Suppressor macrophage (primary cell): ENCODE data around the gene CASZ1.

Source experiments
- DNase-seq, 4 experiments: peaks; one replicate each; pipeline ENCODE4 v3.0.0-alpha.2; 2020 to 2022

Gene CASZ1

DNA sequence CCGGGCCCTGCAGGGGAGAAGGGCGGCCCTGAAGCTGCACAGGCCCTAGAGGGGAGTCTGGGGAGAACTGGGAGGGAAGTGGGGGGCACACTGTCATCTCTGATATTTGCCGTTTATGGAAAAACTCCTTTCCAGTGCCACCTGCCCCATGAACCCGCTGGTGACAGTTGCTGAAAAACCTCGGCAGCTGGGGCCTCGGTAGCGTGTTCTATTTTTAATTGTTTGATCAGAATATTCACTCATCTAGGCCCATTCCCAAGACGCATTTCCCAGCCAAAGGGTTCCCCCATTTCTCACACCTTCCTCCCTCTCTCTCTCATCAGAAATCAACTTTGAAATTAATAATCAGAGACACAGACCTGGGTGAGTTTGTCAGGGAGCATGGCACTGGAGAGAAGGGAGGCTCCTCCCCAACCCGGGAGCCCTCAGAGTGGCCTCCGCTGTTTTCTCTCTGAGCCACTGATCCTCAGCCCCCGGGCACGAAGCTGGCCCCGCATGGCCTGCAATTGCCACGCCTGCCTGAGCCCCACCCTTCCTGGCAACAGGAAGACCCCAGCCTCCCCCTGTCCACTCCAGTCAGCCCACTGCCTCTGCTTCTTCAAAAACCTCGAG lies 111.1 kb downstream of the CASZ1 start:
- DNase-seq = no peak

DNA sequence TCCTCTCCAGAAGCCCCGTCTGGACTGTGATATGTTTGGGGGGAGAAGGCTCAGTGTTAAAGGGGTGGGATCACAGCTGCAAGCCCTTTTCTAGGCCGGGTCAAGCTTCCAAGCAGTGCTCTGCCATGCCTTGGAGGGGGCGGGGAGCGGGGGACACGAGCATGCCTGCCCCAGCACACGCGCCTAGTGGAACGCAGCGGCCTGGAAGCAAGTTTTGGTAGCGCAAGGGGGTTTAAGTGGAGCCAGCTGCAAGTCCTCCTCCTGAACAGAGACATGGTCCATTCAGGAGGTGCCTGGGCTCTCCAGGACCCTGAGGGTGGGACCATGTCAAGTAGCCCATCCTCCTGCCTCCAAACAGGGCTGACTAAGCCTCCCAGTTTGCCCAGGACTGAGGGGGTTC lies 112.2 kb downstream of the CASZ1 start:
- no peak for DNase-seq

DNA sequence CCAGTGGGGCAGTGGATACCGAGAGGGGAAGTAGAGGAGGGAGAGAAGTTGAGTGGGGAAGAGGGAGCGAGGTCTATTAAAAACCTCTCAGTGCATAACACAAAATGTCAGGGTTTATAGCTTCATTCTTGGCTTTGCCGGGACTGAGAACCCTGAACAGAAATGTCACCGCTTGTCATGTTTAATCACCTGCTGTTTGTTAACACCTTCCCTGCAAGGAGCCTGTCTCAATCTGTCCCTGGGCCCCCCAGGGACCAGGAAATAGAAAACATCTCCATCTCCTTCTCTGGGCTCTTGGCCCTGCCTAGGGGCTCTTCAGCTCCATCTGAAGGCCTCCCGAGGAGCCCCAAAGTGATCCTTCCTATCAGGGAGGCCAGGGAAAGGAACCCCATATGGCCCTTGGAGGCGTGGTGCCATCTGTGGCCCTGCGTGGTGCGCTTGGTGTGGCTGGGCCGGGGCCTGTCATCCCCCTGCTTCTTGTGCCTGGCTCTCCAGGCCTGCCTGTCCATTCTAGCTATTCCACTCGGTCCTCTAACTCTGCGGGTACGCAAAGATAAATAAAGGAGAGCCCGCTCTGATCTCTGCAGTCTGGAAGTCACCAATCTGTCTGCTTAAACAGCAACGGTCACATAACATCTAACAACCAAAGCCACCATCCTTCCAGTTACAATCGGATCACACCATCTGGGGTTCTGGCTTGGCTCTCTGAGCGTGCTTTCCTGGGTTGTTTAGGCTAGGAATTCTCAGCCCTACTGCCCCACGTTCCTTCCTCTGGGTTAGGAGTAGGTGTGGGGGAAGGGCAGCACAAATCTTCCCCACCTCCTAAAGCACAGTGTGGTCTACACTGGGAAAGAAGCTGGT lies 113.8 kb downstream of the CASZ1 start:
- DNase-seq = no peak

DNA sequence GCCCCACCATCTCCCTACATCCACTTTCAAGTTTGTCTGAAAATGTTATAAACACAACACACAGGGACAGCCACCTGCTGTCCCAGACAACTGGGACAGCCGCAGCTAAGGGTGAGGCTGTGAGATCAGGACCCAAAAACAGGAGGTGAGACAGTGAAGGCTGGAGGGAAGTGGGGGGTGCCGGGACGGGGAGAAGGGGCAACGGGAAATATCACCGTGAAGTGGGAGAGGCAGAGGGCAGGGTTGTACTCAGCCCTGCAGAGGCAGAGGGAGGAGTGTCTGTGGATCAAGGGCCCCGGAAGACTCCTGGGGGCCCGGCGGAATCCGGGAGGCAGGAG lies 114.4 kb downstream of the CASZ1 start:
- DNase-seq = no peak

DNA sequence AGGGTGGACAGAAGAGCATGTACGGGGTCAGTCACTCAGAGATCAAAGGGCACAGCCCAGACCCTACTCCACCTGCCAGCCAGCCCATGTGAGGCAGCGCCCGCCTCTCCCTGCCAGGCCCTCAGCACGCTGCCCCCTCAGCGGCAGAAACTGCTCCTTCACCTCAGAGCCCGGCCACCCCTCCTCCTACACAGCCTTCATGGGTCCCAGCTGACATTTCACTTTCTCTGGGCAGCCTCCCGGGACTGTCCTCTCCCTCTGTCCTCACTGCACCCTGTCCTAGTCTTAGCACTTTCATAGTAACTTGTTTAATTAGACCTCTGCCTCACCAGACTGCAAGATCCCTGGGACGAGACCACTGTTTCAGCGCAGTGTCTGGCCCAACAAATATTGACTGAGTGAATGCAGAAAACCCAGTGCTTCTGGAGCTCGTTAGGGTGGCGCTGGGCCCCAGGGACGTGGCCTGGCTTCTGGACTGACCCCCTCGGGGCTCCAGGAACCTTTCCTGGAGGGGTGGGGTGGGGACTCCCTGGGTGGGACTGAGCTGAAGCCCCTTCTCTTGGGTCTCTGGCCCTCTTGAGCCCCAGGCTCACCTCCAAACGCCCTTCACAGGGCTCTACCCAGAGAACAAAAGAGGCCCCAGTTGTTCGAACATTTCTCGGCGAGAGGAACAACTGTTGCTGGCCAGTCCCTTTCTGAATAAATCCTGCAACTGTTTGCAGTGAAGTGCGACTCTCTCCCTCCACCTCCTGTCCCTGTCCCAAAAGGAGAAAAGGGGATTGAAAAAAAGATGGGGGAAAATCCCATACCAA lies 114.9 kb downstream of the CASZ1 start:
- DNase-seq = no peak

DNA sequence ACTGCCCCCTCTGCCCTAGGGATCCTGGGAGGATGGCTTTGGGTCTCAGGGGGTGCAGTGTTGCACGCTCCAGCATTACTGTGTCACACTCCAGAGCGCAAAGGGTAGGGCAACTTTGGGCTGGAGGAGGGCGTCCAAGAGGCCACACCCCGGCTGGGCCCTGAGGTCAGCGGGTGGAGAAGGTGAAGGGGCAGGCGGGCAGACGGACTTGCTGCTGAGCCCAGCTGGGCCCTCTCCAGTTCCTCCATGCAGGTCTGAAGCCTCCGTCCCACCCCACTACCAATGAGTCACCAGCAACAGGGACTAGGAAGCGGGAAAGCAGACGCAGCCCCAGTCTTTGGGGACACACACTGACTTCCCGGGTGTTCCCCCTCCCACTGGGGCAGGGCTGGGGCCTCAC lies 116.0 kb downstream of the CASZ1 start:
- peak in 1 of 4 experiments; percentile 6 for DNase-seq

DNA sequence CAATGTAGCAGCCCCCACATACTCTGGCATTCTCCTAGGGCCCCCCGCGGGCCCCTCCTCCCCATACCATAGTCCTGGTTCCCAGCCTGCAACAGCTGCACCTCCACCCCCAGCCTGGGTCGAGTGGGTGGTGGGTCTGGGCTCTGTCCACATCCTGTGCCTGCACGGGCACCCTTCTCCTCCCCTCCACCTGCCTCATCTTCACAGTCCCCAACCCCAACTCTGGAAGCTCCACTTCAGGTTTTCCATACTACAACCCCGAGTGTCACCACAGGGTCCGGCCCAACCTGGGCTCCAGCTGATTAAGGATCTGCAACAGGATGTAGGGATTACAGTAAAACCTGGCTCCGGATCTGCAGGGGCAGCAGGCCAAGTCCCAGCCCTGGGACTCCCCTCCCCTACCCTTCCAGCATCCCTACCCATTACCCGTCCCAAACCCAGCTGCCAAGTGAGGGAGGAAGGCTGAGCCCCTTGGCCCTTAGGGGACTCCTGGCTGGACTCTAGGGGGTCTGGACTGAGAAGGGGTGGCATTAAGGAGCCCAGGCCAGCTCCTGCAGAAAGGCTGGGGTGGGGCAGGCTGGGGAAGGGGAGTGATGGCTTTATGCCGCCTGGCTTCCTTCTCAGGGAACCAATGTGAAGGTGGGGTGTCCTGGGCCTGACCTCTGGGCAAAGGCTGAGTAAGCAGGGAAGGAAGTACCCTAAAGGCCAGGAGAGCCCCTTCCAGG lies 116.8 kb downstream of the CASZ1 start:
- peak in 1 of 4 experiments; percentile 11 for DNase-seq

DNA sequence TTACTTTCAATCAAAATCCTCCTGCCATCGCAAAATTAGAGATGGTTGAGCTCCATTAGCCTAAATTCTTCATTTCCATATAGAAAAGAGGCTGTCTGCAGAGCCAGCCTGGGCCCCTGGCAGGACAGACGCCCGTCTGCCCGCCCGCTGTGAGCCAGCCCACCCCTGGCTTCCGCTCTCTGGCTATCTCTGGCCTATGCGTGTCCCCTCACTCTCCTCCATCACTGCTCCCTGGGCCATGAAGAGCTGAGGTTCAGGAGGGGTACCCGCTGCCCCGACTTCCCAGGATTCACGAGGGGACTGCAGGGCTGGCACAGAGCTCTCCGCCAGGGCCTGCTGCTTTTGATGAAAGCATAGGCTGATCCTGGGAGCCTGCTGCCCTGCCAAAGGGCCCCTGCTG lies 117.6 kb downstream of the CASZ1 start:
- no peak for DNase-seq

DNA sequence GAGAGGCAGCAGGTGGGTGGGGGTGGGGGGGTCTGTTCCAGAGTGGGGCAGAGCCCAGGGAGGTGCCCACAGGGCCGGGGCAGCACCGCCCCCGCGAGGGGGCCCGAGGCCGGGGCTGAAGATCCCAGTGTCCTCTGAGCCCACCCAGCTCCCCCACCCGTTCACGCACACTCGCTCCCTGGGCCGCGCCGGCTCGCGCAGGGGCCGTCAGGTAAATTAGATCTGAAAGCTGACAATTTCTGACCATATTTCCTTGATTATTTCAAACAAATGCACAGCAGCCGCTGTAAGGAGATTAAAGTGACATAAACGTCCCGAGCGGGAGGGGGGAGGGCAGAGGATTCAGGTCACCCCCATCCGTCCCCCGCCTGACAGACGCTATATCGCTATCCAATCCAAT lies 118.0 kb downstream of the CASZ1 start:
- no peak for DNase-seq

DNA sequence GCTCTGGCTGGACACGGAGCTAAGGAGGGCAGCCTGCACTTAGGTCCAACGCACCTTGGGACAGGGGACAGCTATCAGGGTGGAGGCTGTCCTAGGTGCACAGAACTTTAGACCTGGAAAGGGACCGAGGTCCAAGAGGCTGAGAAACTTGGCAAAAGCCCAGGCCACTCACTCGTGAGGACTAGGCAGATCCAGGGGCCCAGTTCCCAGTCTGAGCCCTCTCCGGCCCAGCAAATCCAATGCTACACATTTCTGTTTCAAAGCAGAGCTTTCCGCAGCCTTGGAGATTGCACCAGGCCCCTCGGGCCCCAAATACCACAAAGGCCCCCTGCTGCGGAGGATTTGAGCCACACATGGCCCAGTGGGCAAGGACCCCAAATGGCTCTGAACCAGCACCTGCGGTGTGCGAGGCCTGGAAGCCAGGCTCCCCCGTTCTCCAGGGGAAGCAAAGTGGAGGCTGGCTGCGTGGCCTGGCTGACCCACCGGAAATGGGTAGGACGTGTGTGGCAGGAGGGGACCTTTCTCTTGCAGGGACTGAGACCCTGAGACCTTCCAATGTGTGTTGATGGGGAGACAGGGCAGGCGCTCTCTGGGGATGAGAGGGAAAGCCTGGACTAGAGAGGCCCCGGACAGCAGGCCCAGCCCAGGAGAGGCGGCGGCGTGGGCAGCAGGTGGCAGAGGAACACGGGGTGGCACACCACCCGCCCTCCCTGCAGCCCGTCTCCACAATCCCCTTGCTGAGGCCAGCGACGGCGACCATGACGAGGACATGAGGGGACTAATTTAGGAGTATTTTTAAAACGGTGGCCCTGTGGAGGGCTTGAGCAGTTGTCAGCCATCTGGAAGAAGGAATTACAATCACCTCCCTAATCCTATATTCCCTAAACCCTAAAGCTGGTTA lies 118.7 kb downstream of the CASZ1 start:
- no peak for DNase-seq

DNA sequence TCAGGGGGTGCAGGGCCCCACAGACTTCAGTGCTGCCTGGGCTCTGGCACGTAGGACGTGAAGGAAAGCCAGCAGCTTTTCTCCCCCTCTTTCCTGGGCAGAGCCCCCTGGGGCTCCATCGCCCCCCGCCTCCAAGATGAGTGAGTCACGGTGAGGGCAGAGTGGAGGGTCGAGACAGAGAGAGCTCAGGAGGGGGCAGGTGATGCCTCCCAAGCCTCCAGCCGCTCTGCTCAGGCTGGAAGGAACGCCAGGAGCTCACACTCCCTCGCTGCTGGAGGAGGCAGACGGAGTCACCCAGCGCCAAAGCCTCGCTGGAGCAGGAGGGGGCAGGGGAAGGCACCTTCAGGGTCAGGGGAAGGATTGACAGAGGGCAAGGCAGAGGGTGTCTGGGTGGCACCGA lies 119.5 kb downstream of the CASZ1 start:
- no peak for DNase-seq

DNA sequence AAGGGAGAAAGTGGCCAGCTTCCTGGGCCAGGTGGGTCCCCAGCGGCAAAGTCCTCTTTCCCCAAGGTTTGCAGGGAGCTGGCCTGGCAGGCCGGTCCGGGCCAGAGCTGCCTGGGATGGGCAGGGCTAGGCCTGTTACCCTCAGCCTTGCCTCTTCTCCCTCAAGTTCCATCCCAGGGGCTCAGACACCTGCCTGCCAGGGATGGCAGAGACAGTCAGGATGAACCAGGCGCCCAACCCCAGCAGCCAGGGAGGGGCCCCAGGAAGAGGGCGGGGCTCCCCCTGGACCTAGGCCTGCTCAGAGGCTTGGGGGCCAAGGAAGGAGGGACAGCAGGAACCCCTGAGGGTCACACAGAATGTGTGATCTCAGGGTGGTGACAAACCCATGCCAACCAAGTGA lies 120.6 kb downstream of the CASZ1 start:
- no peak for DNase-seq

DNA sequence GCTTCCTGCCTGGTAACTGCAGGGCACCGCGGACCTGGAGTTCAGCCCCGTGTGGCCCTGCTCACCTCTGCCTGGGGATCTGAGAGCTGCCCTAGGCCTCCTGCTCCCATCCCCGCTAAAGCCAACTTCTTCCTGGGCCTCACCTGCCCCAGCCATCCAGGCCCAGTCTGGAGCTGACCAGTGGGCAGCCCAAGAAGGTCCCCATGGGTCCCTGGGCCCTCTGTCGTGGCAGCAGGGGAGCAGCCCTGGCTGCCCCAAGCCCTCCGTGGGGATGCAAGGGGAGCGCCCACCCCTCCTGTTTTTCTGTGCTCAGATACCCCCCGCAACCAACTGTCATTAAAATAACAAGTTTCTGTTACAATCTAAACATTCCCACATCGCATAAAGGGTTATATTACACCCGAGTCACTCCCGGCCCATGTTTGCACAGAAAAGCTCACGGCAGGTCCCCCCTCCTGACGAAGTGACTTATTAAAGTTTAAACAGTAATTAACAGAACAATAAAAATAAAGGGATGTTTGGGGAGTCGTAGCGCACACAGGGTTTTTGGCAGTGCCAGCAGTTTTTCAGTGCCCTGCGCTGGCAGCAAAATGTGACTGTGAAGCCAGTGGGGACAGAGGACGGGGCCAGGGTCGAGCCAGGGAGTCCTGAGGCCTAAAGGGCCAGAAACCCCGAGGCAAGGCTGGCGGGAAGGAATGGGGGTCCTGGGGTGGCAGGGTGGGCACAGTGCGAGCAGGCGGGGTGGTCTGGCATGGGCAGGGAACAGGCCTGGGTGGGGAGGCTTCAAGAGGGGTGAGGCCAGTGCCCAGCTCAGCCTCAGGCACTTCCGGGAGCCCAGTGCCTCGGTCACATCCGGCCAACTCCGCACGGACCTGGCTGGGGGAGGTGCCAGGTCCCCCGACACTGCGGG lies 121.5 kb downstream of the CASZ1 start:
- no peak for DNase-seq

DNA sequence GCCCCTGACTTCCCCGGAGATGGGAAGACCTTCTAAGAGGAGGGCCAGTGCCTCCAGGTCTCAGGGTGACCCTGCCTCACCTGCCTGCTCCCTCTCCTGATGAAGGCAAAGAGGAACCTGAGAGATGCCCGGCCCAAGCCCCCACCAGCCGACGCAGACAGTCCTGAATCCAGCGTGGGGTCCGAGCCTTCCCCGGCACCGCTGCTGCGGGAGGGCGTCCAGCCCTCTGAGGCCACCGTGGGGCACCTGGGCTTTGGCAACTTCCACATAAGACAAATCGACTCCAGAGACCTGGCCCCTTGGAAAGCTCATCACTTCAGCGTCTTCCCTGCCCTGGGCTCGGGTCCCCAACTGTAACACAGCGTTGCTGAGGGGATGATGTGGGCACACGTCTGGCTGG lies 122.2 kb downstream of the CASZ1 start:
- no peak for DNase-seq

DNA sequence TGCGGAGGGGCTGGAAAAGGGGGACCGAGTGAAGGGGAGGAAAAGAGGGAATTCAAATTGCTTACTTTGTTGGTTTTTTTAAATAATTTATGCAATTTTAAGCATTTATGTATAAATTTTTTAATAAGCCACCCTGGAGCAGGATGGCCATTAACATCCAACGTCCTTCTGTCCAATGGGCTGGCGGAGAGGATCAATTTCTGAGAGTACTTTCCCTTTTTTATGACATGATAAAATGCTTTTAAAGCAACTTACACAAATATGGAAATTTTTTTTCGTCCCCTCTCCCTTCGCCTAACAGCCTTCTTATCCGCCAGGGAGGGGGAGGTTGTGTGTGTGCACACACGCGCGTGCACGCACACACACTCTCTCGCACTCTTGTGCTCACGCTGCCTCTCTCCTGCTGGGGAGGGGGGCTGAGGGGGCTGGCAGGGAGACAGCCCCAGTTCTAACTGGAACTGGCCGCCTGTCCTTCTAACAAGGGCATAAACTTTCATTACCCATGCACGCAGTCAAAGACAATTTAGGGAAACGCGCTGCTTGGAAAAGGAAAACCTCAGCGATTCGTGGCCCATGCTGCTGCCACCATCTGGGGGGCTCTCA lies 123.2 kb downstream of the CASZ1 start:
- no peak for DNase-seq

DNA sequence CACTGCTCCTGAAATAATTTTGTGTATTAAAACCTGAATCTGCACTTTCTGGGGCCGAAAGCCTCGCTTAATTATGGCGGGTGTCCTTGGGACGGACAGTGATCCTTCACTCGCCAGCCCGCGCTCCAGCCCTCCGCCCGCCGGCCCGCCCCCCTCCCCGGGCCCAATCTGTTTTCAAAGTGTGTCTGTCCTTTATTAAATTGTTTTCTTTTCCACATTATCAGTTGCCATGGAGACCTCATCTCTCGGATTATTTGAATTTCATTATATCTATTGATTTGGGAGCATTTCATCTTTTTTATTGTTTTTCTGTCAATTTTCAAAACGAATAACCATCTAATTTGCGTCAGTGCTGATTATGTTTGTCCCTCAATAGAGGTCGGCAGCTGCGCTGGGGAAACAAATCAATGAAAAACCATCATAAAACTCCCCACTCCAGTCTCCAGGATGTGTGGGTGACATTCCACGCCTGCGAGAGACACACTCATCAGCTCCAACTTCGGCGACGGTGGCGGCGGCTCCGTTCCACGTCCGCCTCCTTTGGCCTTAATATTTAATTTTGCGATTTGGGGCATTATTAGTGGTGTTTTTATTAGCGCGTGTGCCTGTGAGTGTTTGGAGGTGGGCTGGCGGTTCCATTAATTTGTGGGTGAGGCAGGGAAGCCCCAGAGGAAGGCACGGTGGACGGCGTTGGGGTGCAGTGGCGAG lies 123.9 kb downstream of the CASZ1 start:
- DNase-seq = no peak

DNA sequence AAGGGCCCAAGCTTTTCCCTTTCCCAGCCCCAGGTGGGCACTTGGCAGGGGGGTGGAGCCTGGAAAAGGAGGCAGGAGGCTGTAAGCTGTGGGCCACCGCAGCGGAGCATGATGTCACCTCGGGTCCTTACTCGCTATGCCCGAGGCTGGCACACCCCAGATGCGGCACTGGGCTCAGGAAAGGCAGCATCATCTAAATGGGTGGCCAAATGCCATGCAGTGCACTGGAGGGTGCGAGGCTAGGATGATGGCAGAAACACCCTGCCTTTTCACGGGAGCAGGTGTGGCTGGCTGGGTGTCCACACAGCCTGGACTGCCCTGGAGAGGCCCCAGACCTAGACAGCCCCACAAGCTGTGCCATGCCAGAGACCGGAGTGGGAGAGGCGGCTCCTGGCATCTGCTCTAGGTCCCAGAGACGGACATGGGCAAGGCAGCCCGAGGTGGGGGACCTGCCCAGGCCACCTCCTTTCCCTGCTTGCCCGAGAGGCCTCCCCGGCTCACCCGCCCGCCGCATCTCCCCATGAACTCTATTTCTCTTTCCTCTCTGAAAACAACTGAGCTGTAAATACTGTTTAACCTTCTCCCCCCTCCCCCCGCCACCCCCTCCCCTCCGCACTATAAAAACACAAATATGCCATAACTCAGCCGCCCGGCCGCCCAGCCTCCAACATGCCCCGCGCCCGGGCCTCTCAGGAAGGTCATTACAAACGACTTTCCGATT lies 124.7 kb downstream of the CASZ1 start:
- DNase-seq = no peak

DNA sequence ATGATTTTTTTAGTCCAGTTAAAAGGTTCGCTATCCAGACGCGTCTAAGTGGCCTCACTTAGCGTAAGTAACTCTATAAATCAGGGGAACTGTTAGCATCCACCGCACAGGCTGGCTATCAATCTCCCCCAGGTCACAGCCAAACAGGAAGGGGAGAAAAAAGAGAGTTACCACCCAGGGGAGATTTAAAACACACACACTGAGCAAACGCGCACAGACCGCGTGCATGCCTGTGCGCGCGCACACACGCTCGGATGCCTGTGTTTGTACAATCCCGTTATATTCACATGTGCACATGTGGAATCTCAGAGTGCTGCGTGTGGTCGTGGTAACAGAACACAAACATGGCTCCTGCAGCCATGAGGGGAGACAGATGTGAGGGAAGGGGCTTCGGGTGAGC lies 125.4 kb downstream of the CASZ1 start:
- no peak for DNase-seq

DNA sequence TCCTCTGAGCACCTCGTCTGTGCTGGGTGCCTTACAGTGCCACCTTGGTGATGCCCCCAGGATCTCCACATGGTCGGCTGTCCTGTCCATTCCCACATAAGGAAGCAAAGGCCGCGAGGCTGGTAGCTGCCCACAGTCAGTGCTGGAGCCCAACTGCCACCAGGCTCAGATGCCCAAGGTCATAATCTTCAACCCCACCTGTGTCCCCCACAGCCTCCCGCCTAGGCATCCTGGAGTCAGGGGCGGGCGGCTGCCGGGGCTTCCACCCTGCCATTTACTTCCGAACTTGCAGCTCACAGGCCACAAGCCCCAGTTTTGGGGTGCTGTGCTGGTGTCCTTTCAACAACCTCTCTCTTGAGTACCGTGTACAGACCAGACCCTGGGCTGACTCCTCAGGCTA lies 126.3 kb downstream of the CASZ1 start:
- DNase-seq = no peak
